Gastrocnemius medialis (tissue), 4 donors: ENCODE results near the gene LMO1. TPM values are rescaled to one million over a fixed set of nuclear protein-coding genes. Genes with fewer than 3 reads are reported as not detected.

Experiments
- ATAC-seq, 2 donors: fragments of 150-250 bp; one replicate each; pipeline ENCODE4 v1.9.1; 2016
- DNase-seq, 2 donors: peaks; one replicate each; pipeline ENCODE4 v3.0.0-alpha.2; 2019
- H3K27ac ChIP-seq, 4 donors: fragments of 200-600 bp; sonication (generic); 1 replicate in 1 of 4; 2 replicates in 3 of 4; pipeline ENCODE4 v1.5.1; 2016 to 2018; ENCODE audit warnings: mild to moderate bottlenecking in 2 of 4, moderate library complexity in 1 of 4
- H3K27me3 ChIP-seq, 3 donors: fragments of 200-600 bp; sonication (generic) in 2 of 3; 1 replicate in 1 of 3; 2 replicates in 2 of 3; pipeline versions ENCODE4 v1.5.1 to v1.6.0; 2016 to 2019; ENCODE audit warnings: mild to moderate bottlenecking in 1 of 3, moderate library complexity in 1 of 3
- H3K36me3 ChIP-seq, 2 donors: fragments of 200-600 bp; sonication (generic) in 1 of 2; one replicate each; pipeline ENCODE4 v1.5.1; 2017 to 2018
- H3K4me1 ChIP-seq, 2 donors: fragments of 200-600 bp; sonication (generic) in 1 of 2; one replicate each; pipeline ENCODE4 v1.5.1; 2016 to 2017; ENCODE audit warnings: mild to moderate bottlenecking in 2 of 2
- H3K4me3 ChIP-seq, 4 donors: fragments of 200-600 bp; sonication (generic) in 3 of 4; 1 replicate in 1 of 4; 2 replicates in 3 of 4; pipeline ENCODE4 v1.5.1; 2016 to 2019; ENCODE audit warnings: mild to moderate bottlenecking in 2 of 4
- H3K9me3 ChIP-seq, 3 donors: fragments of 200-600 bp; sonication (generic) in 2 of 3; 1 replicate in 1 of 3; 2 replicates in 2 of 3; pipeline ENCODE4 v1.5.1; 2016 to 2019
- POLR2A ChIP-seq, 2 donors: fragments of 450-650 bp; IDR thresholded peaks; one replicate each; pipeline ENCODE4 v1.6.1; 2017; ENCODE audit warnings: antibody characterized with exemption in 2 of 2, mild to moderate bottlenecking in 2 of 2, moderate library complexity in 2 of 2
- in situ Hi-C, 4 donors: fragments of 200-750 bp; cut with MboI; loops; one replicate each; pipeline versions ENCODE4 v1.15.0 to v1.8.0; 2017; ENCODE audit warnings: low sequenced_read_pairs in 4 of 4
- intact Hi-C: fragments of 100-400 bp; cut with DNase I; formaldehyde crosslinking; loops from one replicate; pipeline ENCODE4 v1.15.1; 2023; ENCODE audit warnings: low total_unique reads
- total RNA-seq, 4 donors: library from RNA; depleted of rRNA; stranded (reverse); fragments of >200 nt; gene quantifications; one replicate each; pipeline versions ENCODE4 v1.1.0 to v1.2.3, GENCODE V29; 2016
- TF ChIP-seq, protein P1 (sequence below), 5 experiments: fragments of 450-650 bp in 3 of 5; fragments of 200-600 bp in 2 of 5; sonication (generic) in 2 of 5; IDR thresholded peaks in 4 of 5; conservative IDR thresholded peaks in 1 of 5; 1 replicate in 4 of 5; 2 replicates in 1 of 5; pipeline ENCODE4 v1.5.1; 2016 to 2019; ENCODE audit warnings: antibody characterized with exemption in 5 of 5, mild to moderate bottlenecking in 3 of 5, moderate library complexity in 3 of 5

LMO1 gene
- total RNA-seq, 4 donors from 2014 or later: 2.2 to 7.0 (median 2.5) TPM

DNA sequence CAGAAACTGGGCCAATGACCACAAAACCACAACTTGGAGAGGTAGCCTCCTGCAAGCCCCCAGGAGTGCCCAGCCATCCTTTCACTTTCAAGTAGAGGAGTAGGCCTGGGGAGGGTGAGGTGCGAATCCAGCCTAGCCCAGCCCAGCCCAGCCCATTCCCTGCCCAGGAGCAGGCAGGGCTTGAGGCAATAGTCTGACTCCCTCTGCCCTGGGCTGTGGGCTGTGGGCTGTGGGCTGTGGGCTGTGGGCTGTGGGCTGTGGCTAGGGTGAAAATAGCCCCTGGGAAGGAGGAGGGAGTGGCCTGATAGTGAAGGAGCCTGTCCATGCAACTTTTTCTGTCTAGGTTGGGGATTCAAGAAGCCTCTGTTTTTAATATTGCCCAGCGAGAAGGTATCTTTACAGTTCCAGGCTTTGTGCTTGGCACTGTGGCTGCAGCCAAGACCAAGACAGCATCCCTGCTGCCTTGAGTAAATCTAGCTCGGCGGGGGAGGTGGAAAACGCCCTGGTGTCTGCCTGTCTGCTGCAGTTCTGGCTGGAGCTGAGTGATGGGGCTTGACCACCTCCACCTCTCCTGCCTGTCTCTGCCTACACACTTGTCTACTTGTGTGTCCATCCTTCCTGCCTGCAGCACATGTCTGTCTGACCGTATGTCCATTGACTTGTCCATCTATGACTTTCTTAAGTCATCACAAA, 40.7 kb downstream of the LMO1 start:
- Histone ChIP-seq H3K36me3 (no peaks in the 10 kb centered on the region), H3K27ac (no peak overlapping the region), H3K9me3 (no peaks in the 10 kb centered on the region), H3K4me1 (no peaks in the 10 kb centered on the region), H3K4me3 (no peak overlapping the region), H3K27me3 (no peaks in the 10 kb centered on the region)
- no peak for DNase-seq
- ATAC-seq: no peak
- TF ChIP-seq, protein P1, sequence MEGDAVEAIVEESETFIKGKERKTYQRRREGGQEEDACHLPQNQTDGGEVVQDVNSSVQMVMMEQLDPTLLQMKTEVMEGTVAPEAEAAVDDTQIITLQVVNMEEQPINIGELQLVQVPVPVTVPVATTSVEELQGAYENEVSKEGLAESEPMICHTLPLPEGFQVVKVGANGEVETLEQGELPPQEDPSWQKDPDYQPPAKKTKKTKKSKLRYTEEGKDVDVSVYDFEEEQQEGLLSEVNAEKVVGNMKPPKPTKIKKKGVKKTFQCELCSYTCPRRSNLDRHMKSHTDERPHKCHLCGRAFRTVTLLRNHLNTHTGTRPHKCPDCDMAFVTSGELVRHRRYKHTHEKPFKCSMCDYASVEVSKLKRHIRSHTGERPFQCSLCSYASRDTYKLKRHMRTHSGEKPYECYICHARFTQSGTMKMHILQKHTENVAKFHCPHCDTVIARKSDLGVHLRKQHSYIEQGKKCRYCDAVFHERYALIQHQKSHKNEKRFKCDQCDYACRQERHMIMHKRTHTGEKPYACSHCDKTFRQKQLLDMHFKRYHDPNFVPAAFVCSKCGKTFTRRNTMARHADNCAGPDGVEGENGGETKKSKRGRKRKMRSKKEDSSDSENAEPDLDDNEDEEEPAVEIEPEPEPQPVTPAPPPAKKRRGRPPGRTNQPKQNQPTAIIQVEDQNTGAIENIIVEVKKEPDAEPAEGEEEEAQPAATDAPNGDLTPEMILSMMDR (IDR thresholded peaks at IDR 0.05 in 4 of 5, conservative IDR thresholded peaks at IDR 0.05 in 1 of 5): no peak
- TF ChIP-seq POLR2A (IDR thresholded peaks at IDR 0.05): no peak
- in situ Hi-C loops: loop anchor here in 1 of 4 donors (10.0 kb wide), 1 partner anchor 342 kb away; no protein-coding TSS in a partner anchor
- intact Hi-C loops: no loop called here

GRCh38 chr11:8221917-8222495, 41.7 kb downstream of the LMO1 start:
- intact Hi-C loops: no loop called here
- in situ Hi-C loops: loop anchor here in 1 of 4 donors (10.0 kb wide), 1 partner anchor 343 kb away; no protein-coding TSS in a partner anchor
- no peak overlapping the region for H3K4me3 ChIP-seq
- no peak for DNase-seq
- no peaks in the 10 kb centered on the region for H3K4me1 ChIP-seq
- ATAC-seq: no peak
- H3K27ac ChIP-seq: no peak overlapping the region
- TF ChIP-seq, protein P1 (IDR thresholded peaks at IDR 0.05 in 4 of 5, conservative IDR thresholded peaks at IDR 0.05 in 1 of 5): no peak
- TF ChIP-seq POLR2A (IDR thresholded peaks at IDR 0.05): no peak
- H3K27me3 ChIP-seq: no peaks in the 10 kb centered on the region
- H3K9me3 ChIP-seq: no peaks in the 10 kb centered on the region
- no peaks in the 10 kb centered on the region for H3K36me3 ChIP-seq

- H3K27ac ChIP-seq: no peak overlapping the region
- H3K9me3 ChIP-seq: no peaks in the 10 kb centered on the region
- H3K4me3 ChIP-seq: no peak overlapping the region
- no peaks in the 10 kb centered on the region for H3K4me1 ChIP-seq
- no peaks in the 10 kb centered on the region for H3K36me3 ChIP-seq
- DNase-seq: no peak
- TF ChIP-seq, protein P1 (IDR thresholded peaks at IDR 0.05 in 4 of 5, conservative IDR thresholded peaks at IDR 0.05 in 1 of 5): no peak
- TF ChIP-seq POLR2A (IDR thresholded peaks at IDR 0.05): no peak
- intact Hi-C loops (no loop called here), in situ Hi-C loops (loop anchor here in 1 of 4 donors (10.0 kb wide), 1 partner anchor 344 kb away; no protein-coding TSS in a partner anchor)
- H3K27me3 ChIP-seq: no peaks in the 10 kb centered on the region
- no peak for ATAC-seq
Observed at GRCh38 chr11:8221046-8221723, 42.5 kb downstream of the LMO1 start.

DNA sequence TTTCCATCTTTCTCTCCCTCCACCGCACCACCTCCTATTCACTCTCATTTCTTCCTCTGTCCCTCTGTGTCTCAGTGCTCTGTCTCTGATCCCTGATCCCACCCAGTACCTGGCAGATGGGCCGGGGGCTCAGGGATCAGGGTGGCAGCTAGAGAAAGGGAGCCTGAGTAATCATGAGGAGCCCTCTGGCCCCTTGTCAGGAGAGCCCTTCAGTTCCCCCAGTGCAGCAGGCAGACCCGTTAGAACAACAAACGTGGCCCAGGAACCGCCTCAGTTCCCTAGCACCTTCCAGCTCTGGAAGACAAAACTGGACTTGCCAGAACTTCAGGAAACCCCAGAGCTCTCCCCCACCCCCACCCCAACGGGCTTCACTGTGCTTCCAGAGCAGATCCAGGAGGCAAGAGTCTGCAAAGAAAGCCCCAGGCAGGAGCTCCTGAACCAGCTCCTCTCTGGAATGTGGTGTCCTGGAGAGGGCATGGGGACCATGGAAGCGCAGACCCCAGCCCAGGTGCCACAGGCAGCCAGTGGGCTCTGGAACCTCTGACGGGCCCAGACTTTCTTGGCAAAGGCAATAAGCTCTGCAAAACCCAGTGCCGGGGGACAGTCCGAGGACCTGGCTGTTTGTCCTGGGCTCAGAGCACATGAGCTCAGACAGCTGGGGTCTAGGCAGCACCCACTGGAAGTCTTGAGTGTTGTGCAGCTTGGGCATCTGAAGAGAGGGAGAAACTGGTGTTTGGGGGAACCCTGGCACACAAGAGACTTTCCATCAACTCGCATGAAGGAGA, 43.2 kb downstream of the LMO1 start:
- DNase-seq (no peak), ATAC-seq (no peak)
- intact Hi-C loops: no loop called here
- in situ Hi-C loops: loop anchor here in 1 of 4 donors (10.0 kb wide), 1 partner anchor 344 kb away; no protein-coding TSS in a partner anchor
- Histone ChIP-seq H3K36me3 (no peaks in the 10 kb centered on the region), H3K4me1 (no peaks in the 10 kb centered on the region), H3K4me3 (no peak overlapping the region), H3K27ac (no peak overlapping the region), H3K27me3 (no peaks in the 10 kb centered on the region), H3K9me3 (no peaks in the 10 kb centered on the region)
- TF ChIP-seq, protein P1 (IDR thresholded peaks at IDR 0.05 in 4 of 5, conservative IDR thresholded peaks at IDR 0.05 in 1 of 5): no peak
